Measurements from ENCODE around the gene ZRANB3. TPM values are rescaled to one million over a fixed set of nuclear protein-coding genes. Genes with fewer than 3 reads are reported as not detected.
A peak's percentile ranks its signal among the peaks of the same experiment; 100 is the strongest.
"Not testable (repeated sequence)": the region's sequence is repeated elsewhere in the genome, so short reads cannot be mapped to it uniquely, and the experiment has no call there.

Gene ZRANB3
- 3.8 and 4.1 TPM in 2 replicates for total RNA-seq

DNA sequence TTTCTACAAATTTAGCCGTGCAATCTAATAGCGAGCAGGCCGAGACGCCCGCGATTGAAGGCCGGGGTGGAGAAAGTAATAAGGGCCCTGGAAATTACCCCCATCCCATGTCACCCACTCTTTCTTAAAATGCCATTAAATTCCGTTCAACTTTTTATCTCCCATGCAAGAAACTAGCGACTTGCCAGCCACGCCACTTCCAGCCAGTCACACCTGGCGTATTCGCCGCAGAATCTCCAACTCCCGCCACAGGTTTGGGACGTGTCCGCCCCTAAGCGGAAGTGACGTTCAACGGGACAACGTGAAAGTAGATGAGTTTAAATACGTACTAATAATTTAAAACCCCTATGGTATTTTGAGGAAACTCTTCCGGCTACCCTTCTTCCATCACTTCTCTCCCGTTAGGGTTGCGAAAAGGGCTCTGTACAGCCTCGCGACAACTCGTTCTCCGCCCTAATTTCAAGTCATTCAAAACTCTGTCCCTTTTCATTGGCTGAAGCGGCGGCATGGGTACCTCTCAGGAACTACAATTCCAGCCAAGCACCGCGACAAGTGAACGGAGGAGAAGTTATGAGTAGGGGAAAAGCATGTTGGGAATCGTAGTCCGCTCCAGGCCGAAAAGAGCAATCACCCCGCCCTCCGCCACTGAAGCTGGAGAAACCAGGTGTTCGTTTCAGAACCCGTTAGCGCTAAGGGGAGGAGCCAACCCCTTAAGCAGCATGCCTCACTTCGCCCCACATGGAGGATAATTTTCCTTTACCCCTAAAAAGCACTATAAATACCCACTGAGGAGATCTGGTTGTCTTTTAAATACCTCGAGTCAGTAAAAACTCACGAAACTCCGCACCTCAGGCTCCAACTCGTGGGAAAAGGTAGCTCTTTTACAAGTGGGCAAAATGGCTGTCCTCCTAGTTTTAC, at the start of gene ZRANB3:
Gene ZRANB3 (minus strand): TSS at position 906 of the 918 bp plus-strand sequence.
- DNase-seq (ENCODE audit: low read depth in 2 of 2), result peak; percentile 98

DNA sequence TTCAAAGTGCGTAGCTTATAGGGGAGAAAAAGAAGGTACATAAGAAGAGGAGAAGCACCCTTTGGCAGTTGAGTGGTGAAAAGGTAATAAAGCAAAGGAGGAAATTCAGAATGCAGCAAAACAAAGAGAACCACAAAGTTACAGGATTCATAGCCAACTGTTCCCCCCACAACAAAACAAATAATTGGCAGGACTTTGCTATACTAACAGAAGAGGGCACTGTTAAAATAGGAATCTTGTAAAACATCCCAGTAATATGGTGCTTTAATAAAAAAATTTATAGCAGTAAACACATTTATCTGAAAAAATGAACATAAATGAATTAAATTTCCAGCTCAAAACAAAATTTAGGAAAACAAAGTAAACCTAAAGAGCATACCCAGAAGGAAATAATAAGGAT, 42.6 kb upstream of the ZRANB3 start:
- peak in 1 of 2 donors; percentile 20 for DNase-seq (ENCODE audit: low read depth in 2 of 2)

DNA sequence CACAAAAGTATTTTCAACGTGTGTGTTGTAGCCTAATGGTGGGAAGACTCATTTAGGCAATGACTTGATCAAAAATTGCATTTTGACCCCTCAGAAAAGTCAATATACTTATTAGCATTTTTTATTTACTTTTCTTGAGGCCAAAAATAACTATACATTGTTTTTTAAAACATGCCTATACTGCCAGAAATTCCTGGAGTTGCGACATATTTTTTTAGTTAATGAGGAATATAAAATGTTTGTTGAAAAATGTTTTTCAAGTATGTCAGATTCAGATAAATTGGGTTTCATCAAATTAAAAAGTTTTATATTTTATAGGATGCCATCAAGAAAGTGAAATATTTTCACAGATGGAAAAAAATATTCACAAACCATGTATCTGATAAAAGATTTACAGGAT, 39.9 kb upstream of the ZRANB3 start:
- DNase-seq (ENCODE audit: low read depth in 2 of 2), result no peak

DNA sequence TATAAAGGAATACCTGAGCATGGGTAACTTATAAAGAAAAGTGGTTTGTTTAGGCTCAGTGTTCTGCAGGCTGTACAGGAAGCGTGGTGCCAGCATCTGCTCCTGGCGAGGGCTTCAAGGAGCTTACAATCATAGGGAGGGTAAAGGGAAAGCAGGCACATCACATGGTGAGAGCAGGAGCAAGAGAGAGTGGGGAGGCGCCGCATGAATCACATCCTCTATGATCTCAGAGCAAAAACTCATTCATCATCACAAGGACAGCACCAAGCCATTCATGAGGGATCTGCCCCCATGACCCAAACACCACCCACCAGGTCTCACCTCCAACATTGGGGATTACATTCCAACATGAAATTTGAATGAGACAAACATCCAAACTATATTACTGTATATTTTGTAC, 32.8 kb upstream of the ZRANB3 start:
- peak in 1 of 2 donors; percentile 55 for DNase-seq (ENCODE audit: low read depth in 2 of 2)

DNA sequence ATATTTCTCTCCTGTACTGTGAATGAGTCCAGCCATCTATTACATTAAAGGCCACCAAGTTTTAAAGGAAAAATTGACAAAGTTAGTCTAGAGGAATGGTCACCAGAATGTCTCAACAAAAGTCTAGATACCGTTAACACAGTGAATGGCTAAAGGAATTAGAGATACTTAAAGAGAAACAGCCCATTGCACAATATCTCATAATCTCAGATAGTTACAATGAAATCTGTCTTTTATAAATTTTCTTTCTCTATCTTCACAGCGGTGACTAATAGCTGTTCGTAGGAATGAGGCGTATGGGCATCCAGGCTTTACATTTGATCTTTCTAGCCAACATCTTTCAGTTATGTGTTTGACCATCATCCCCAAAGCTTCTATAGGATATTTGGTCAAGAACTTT, 30.9 kb upstream of the ZRANB3 start:
- DNase-seq (ENCODE audit: low read depth in 2 of 2), result no peak

DNA sequence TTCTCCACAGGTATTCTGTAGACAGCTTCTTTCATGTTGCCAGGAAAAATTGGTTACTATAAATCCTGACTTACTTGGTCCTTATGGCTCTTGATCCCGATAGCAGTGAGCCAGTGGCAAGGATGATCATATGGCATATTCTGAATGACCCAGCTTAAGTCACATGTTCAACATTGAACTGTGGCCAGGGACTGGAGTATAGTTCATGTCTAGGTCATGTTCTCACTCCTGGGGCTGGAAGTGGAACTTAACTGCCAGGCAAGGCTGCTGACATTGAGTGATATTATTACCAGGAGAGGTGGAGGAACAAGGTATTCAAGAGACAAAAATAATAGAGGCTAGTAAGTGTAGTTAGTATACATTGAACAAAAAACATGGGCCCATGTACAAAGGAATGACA, 26.5 kb upstream of the ZRANB3 start:
- peak in 1 of 2 donors; percentile 10 for DNase-seq (ENCODE audit: low read depth in 2 of 2)

DNA sequence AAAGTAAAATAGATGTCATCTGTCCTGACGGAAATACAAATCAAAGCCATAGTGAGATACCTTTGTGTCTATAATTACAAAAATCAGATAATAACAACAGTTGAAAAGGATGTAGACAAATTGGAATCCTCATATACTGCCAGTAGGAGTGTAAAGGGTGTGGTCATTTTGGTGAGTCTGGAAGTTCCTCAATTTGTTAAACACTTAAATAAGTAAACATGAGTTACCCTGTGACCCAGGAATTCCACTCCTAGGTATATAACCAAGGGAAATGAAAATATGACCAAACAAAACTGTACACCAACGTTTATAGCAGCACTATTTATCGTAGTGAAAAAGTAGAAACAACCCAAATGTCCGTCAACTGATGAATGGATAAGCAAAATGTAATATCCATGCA, 24.3 kb upstream of the ZRANB3 start:
- no peak for DNase-seq (ENCODE audit: low read depth in 2 of 2)

DNA sequence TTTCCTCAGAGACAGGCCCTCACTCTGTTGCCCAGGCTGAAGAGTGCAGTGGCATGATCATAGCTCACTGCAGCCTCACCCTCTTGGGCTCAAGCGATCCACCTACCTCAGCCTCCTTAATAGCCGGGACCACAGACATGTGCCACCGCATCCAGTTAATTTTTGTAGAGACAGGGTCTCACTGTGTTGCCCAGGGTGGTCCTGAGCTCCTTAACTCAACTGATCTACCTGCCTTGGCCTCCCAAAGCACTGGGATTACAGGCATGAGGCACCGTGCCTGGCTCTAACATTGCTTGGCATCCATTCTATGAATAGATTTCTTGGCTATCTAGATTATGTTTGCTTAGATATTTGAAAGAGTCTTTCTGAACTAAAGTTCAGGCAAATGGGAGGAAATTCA, 21.9 kb upstream of the ZRANB3 start:
- DNase-seq (ENCODE audit: low read depth in 2 of 2), result no peak

DNA sequence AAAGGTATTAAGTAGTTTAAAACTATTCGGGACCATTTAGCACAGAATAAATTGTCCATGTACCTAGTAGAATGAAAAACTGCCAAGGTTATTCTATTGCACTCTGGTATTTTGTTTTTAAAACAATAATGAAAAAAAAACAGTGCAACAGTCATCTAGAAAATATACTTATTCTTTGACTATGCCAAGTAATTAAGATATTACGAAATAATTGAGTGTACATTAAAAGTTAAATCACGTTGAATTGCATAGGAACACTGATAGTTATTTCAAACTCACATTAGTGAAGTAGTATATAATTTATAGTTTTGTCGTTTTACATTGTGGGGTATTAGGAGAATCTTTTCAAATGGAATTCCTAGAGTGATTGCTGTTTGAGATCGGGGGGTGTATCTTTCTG, 20.3 kb upstream of the ZRANB3 start:
- no peak for DNase-seq (ENCODE audit: low read depth in 2 of 2)

DNA sequence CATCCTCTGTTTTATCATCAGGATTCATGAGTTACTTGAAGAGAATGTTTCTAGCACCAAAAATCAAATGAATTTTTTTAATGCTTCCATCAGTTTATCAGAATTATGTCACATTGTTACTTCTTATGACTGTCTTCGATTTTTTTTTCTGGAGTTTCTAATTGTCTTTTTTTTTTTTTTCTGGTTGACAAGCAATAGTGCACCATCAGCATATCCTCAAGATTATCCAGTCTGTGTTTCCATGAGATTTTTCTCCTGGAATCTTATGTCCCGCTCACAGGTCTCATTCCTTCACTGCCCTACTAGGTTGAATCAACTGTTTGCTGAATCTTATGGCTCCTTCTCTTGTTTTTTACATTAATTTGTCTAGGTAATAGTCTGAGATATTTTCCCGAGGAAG, 16.3 kb upstream of the ZRANB3 start:
- no peak for DNase-seq (ENCODE audit: low read depth in 2 of 2)

DNA sequence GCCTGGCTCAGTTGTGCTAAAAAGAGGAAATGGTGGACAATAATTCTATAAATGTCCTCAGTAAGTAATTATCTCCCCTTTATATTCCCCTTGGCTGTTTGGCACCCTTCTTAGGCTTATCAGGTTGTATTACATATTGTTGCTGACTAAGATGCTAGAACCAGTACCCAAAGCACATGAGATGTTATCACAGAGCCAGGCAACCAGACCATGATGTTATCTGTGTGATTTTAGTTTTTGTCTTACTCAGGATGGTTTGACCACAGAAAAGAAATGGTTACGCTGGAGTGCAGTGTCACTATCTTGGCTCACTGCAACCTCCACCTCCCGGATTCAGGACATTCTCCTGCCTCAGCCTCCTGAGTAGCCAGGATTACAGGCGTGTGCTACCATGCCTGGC, 15.4 kb upstream of the ZRANB3 start:
- no peak for DNase-seq (ENCODE audit: low read depth in 2 of 2)

DNA sequence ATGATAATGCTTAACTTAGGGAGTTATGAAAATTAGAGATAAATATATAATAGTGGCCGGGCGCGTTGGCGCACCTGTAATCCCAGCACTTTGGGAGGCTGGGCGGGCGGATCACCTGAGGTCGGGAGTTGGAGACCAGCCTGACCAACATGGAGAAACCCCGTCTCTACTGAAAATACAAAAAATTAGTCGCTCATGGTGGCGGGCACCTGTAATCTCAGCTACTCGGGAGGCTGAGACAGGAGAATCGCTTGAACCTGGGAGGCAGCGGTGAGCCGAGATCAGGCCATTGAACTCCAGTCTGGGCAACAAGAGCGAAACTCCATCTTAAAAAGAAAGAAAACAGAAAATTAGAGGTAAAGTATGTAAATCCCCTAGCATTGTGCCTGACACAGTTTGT, 2.5 kb upstream of the ZRANB3 start:
- DNase-seq (ENCODE audit: low read depth in 2 of 2), result not testable (repeated sequence)

DNA sequence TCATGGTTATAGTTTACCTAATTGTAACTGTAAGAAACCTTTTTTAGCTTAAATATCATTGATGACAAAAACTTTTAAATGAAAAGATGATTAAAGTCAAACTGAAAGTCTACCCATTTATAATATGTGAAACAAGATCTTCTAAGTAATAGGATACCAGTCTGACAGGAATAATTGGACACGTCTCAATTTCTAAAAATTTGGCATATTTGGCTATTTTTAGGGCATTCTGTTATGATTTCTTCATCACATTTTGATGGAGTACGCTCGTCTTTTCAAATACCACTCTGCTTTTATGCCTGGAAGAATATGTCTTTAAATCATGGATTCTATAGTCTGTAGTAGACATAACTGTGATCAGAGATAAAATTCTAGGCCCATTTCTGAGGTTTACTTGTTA, 1.6 kb upstream of the ZRANB3 start:
- no peak for DNase-seq (ENCODE audit: low read depth in 2 of 2)

DNA sequence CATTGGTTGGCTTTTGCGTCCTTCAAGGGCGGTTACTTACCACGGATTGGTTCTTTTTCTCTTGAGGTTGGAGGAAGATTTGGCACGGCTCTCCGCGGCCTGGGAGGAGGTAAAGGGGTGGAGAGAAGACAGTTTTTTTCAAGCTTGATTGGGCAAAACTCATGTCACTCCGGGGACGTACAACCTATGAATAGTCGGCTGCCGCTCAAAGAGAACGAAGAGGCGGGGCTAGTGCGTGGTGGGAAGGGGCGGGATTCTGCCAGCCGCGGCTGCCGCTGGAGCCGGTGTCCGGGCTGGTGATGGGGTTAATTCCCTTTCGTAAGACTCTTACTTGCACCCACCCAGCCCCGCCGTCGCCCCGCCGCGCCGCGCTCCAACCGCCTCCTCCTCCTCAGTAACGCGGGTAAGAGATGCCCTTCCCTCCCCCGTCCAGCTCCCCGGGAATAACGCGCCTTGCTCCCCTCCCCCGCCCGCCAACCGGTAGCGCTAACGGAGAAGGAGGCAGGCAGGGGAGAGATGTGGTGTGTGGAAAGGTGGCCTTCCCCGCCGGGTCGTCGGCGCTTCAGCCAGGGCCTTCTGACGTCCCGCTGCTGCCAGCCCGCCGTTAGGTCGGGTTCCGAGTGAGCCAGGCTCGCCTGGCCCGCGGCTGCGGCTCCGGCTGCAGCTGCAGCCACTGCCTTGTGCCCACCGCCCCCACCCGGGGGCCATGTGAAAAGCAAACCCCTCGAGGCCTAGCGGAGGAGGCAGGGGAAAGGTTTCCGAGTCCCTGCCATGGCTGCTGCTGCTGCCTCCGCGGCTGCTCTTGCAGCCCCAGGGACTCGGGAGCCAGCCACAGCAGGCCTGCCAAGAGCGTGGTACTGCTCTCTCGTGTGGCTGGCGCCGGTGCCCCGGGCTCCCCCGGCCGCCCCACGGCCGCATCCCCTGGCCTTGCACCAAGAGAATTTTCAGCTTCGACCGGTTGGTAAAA, 496 bp upstream of the ZRANB3 start, which contains the start of gene R3HDM1:
Gene R3HDM1 (plus strand): TSS at position 254 of the 967 bp plus-strand sequence. CDS start 73,362 bp downstream, outside the sequence.
- DNase-seq (ENCODE audit: low read depth in 2 of 2), result peak; percentile 100

DNA sequence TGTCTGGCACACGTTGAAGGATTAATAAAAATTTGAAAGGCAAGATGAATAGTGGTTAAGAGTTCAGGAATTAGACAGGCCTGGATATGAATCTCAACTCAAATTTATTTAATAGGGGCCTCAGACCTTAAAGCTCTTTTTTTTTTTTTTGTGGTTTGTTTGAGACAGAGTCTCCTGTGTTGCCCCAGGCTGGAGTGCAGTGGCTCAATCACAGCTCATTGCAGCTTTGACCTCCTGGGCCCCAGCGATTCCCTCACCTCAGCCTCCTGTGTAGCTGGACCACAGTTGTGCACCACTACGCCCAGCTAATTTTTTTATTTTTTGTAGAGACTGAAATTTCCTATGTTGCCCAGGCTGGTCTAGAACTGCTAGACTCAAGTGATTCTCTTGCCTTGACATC, 3.0 kb downstream of the ZRANB3 start:
- DNase-seq (ENCODE audit: low read depth in 2 of 2), result no peak

DNA sequence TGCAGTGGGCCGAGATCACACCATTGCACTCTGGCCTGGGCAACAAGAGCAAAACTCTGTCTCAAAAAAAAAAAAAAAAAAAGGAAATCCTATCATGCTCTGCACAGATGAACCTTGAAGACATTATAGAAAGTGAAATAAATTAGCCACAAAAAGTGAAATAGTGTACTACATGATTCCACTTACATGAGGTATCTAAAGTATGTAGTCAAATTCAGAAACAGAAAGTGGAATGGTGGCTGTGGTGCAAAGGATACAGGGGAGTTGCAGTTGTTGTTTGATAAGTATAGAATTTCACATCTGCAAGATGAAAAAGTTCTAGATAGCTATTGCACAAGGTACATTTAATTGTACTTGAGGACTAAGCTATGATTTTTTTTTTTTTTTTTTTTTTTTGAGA, 5.2 kb downstream of the ZRANB3 start:
- no peak for DNase-seq (ENCODE audit: low read depth in 2 of 2)

DNA sequence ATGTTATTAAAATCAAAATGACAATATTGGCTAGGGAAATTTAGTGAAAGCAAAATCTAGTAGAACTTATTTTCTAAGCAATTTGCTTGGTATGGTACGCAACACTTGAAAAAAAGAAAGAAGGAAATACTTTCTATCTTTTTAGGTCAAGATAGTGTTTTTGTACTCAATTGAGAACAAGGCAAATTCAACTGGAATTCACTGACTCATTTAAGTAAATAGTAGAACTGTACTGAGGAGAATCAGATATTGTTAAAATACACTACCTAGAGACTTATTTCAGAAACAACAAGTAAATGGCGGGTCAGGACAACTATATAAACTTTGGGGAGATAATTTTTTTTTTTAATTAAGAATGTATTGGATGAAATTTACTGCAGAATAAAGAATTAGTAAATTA, 18.9 kb downstream of the ZRANB3 start:
- no peak for DNase-seq (ENCODE audit: low read depth in 2 of 2)

DNA sequence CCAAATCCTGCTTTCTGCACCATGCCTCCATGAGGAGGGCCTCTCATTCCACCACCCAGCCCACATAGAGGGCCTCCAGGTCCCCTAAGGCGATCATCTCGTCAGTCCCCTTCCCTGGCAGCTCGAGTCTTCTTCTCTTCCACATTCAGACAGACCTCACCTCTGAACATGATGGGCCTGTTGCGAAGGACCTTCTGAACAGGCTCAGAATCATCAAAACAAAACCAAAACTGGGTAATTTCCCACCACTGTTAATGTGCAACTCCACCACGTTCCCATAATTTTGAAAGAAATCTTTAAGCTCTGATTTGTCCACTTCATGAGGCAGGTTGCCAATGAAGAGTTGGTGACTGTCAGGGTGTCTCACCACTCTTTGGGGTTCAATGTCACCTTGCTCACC, 20.4 kb downstream of the ZRANB3 start:
- no peak for DNase-seq (ENCODE audit: low read depth in 2 of 2)

DNA sequence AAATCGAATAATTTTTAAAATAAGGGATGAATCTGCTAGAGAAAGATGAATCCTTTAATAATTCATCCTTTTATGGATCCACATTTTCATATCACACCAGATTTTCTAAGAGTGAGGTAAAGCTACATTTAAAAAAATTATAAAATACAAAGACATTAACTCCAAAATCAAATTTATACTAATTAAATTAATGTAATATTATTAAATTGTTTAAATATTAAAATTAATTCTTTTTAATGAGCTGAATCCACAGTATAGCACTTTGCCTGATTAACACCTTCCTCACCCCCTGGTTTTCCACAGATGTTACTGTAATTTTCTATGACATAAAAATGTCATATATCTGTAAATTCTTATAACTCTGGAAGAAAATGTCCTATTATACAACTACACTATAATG, 26.2 kb downstream of the ZRANB3 start:
- DNase-seq (ENCODE audit: low read depth in 2 of 2), result no peak

DNA sequence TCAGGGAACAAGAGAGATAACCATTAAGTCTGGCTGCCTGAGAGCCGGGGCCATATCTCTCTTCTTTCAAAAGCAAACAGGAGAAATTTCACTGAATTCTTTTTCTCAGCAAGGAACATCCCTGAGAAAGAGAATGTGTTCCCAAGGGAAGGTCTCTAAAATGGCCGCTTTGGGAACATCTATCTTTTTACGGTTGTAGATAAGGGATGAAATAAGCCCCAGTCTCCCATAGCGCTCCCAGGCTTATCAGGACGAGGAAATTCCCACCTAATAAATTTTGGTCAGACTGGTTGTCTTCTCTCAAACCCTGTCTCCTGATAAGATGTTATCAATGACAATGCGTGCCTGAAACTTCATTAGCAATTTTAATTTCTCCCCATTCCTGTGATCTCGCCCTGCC, 32.4 kb downstream of the ZRANB3 start:
- DNase-seq (ENCODE audit: low read depth in 2 of 2), result not testable (repeated sequence)

DNA sequence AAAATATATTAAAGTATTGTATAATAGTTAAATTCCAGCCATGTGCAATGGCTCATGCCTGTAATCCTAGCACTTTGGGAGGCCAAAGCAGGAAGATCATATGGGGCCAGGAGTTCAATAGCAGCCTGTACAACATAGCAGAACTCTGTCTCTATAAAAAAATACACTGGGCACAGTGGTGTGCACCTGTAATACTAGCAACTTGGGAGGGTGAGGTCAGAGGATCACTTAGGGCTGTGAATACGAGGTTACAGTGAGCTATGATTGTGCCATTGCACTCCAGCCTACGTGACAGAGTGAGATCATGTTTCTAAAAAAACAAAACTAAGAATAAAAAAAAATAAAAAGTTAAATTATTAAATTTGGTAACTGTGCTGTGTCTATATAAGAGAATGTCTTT, 36.1 kb downstream of the ZRANB3 start:
- DNase-seq (ENCODE audit: low read depth in 2 of 2), result no peak

DNA sequence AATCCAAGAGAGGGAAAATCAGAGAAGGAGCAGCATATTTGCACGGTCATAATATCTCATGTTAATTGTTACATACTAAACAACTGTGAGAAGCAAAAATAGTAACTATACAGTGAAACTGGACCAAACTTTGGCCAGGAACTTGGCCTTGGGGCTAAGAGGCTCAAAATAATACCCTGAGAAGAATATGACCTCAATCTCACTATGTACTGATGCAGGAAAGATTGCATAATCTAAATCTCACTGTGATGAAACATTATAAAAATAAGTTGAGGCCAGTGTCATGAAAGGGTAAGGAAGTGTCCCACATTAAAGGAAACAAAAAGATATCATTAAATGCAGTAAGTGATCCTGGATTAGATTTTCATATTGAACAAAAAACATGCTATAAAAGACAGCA, 36.5 kb downstream of the ZRANB3 start:
- DNase-seq (ENCODE audit: low read depth in 2 of 2), result no peak

All from lung microvascular endothelial cell (primary cell).